HL-60 (cell line): ENCODE data around the gene ADO.

Experiments used
- DNase-seq, 2 experiments: peaks; one replicate each; pipeline ENCODE4 v3.0.0-alpha.2; 2010 to 2020; ENCODE audit warnings: low read depth in 1 of 2, low spot score in 1 of 2
- H3K27ac ChIP-seq: fragments of 250-450 bp; sonication (Bioruptor Pico); replicated peaks from 2 replicates; pipeline ENCODE4 v1.5.1; 2020; ENCODE audit warnings: mild to moderate bottlenecking, moderate library complexity
- H3K27me3 ChIP-seq: fragments of 250-450 bp; sonication (Bioruptor Pico); 2 replicates; pipeline ENCODE4 v1.5.1; 2021; ENCODE audit warnings: mild to moderate bottlenecking, moderate library complexity; ENCODE audit not compliant: insufficient read depth, poor library complexity, severe bottlenecking
- H3K4me3 ChIP-seq: replicated peaks from 2 replicates; pipeline ENCODE4 v1.5.1; 2011; ENCODE audit warnings: mild to moderate bottlenecking, control low read depth, low read length; ENCODE audit not compliant: insufficient read depth
- CTCF ChIP-seq: IDR thresholded peaks from one replicate; pipeline ENCODE4 v1.5.1; 2011; ENCODE audit warnings: low read length, control low read depth, inconsistent platforms; ENCODE audit not compliant: insufficient read depth
- GABPA ChIP-seq: IDR thresholded peaks from 2 replicates; pipeline ENCODE4 v1.6.1; 2012; ENCODE audit warnings: low read depth
- POLR2AphosphoS5 ChIP-seq: IDR thresholded peaks from 2 replicates; pipeline ENCODE4 v1.6.1; 2012; ENCODE audit warnings: low read depth
- REST ChIP-seq: IDR thresholded peaks from 2 replicates; pipeline ENCODE4 v1.6.1; 2012; ENCODE audit warnings: low read depth; ENCODE audit not compliant: insufficient replicate concordance
- SPI1 ChIP-seq: IDR thresholded peaks from 2 replicates; pipeline ENCODE4 v1.6.1; 2012; ENCODE audit warnings: low read depth, mild to moderate bottlenecking, borderline replicate concordance

The ADO gene

DNA sequence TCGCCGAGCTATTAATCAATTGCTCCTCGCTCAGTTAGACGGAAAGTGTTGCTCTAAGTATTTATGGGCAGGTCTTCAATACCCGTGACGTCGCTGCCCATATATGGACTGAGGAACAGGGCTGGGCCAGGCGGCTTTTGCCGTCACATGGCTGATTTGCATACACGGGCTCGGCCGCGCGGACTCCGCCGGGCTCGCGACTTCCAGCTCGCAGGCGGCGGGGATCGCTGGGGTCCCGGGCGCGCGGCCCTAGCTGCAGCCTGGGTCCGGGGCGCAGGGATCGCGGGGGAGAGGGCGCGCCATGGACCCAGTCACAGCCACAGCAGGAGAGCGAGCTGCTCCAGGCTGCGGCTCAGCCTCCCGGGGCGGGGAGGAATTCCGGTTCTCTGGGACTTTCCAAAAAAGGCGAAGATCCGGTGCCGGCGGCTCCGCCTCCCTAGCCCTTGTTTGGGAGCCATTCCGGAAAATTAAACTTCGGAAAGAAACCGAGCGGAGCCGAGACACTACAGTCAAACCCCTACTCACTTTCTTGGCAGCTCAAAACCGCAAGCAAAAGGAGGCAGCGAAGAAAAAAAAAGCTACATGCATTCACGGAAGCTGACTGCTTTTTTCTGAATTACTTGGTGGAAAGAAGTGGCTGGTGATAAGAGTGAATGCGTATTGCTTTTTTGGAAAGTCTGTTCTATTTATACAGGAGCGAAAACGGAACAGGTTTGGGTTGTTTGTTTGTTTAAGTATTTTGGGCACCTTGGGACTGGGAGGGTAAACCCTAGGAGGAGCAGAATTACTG, 12.0 kb downstream of the ADO start, which contains the start of gene EGR2:
Gene EGR2 (minus strand): TSS at position 36 of the 790 bp plus-strand sequence. CDS start 337 bp downstream, outside the sequence.
- H3K27me3 ChIP-seq, result peaks cover 43% of the 10 kb centered on the region
- peak within 1 kb of the TSS; percentile 57 for H3K27ac ChIP-seq
- peak; percentile 71 to 94 for DNase-seq
- TF ChIP-seq SPI1 (peak; percentile 22; the same call in 1 of the 2 replicates), GABPA (no peak)
- H3K4me3 ChIP-seq, result peak within 1 kb of the TSS; percentile 62

- H3K4me3 ChIP-seq, result peak overlapping the region; percentile 62
- no peak overlapping the region; the same call in 1 of the 2 replicates for H3K27ac ChIP-seq
- peak; percentile 23 to 45 for DNase-seq
- TF ChIP-seq POLR2AphosphoS5 (no peak), CTCF (no peak), REST (no peak), GABPA (no peak), SPI1 (no peak)
- H3K27me3 ChIP-seq, result peaks cover 43% of the 10 kb centered on the region
Measured at GRCh38 chr10:62817121-62817765, 12.7 kb downstream of the ADO start.

DNA sequence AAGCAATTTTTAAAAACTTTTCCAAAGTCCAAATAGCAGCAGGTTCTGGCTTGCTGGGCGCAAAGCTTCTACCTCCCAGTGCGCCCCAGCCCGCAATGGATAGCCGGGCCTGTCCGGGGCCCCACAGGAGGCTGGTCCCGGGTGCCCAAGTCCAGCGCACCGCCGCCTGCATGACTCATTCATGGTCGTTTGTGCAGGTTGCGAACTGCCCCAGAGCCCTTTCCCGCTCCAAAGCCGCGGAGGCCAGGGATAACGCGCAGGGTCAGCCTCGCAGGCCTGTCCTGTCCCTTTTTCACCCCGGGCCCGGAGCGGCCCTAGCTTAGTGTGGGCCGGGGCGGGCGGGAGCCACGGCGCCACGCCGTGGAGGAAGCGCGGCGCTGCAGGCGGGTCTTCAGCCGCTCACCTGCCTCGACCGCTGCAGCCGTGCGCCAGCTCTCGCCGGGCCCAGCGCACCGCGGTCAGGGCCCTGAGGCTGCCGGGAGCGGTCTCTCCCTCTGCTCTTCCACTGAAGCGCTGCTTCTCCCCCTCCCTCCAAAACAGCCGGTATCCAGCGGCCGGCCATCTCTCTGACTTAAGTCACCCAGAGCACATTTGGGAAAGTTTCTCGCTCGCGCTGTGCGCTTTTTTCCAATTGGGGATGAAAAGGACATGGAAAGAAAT, 13.4 kb downstream of the ADO start:
- Histone ChIP-seq H3K4me3 (peak overlapping the region; percentile 62), H3K27me3 (peaks cover 43% of the 10 kb centered on the region), H3K27ac (no peak overlapping the region)
- TF ChIP-seq POLR2AphosphoS5 (no peak), SPI1 (no peak), CTCF (peak; percentile 43), GABPA (no peak)
- DNase-seq, result peak in 1 of 2 experiments; percentile 45

GRCh38 chr10:62818426-62819011, 14.0 kb downstream of the ADO start:
- H3K4me3 ChIP-seq, result peak overlapping the region; percentile 21
- peaks cover 43% of the 10 kb centered on the region for H3K27me3 ChIP-seq
- DNase-seq, result no peak
- H3K27ac ChIP-seq, result no peak overlapping the region
- TF ChIP-seq REST, result no peak
- TF ChIP-seq POLR2AphosphoS5, result no peak
- TF ChIP-seq GABPA, result no peak
- TF ChIP-seq CTCF, result no peak
